Measurements from ENCODE around the gene MGLL. TPM values are rescaled to one million over a fixed set of nuclear protein-coding genes. Genes with fewer than 3 reads are reported as not detected.

Gene MGLL
- total RNA-seq, 6 experiments from 2014 or later: 128 to 144 (median 129) TPM

DNA sequence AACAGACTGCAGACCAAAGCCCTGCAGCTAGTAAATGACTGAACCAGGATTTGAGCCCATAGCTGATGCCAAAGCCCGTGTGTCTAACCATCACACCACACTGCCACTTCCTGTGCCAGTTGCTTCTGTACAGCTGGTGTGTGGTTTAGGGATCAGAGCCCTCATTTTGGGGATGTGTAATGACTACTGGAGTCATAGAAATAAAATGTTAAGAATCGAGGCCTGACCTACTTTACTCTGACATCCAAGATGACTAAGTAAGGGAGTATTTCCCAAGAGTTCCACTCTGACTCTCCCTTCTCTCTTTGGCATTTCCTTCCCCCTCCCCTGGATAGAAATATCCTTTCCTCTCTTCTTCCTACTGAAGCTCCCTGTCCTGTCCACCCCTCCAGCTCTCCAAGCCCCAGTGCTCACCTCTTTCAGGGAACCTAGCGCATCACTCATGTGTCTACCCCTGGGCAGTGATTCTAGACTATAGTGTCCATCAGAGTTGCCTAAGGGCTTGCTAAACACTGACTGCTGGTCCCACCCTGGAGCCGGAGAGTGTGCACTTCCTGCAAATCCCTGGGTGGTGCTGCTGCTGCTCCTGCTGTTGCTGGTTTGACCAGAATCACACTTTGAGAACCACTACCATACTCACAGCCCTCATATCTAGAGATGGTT, 53.8 kb downstream of the MGLL start:
- peak overlapping the region; percentile 63 for H3K4me3 Mint-ChIP-seq
- no peaks in the 10 kb centered on the region; the same call in 1 of the 2 replicates for H3K27me3 Mint-ChIP-seq (ENCODE audit: insufficient read depth)
- peak overlapping the region; percentile 94 for H3K27ac Mint-ChIP-seq
- TF ChIP-seq, protein P1, sequence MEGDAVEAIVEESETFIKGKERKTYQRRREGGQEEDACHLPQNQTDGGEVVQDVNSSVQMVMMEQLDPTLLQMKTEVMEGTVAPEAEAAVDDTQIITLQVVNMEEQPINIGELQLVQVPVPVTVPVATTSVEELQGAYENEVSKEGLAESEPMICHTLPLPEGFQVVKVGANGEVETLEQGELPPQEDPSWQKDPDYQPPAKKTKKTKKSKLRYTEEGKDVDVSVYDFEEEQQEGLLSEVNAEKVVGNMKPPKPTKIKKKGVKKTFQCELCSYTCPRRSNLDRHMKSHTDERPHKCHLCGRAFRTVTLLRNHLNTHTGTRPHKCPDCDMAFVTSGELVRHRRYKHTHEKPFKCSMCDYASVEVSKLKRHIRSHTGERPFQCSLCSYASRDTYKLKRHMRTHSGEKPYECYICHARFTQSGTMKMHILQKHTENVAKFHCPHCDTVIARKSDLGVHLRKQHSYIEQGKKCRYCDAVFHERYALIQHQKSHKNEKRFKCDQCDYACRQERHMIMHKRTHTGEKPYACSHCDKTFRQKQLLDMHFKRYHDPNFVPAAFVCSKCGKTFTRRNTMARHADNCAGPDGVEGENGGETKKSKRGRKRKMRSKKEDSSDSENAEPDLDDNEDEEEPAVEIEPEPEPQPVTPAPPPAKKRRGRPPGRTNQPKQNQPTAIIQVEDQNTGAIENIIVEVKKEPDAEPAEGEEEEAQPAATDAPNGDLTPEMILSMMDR (IDR thresholded peaks at IDR 0.05): peak; percentile 12; the same call in 1 of the 2 replicates
- peak; percentile 99 for DNase-seq
- H3K4me1 Mint-ChIP-seq (ENCODE audit: low read depth): peaks cover 85% of the 10 kb centered on the region
- peaks cover 34% of the 10 kb centered on the region for H3K36me3 Mint-ChIP-seq (ENCODE audit: low read depth)
- peaks cover 8% of the 10 kb centered on the region; the same call in 1 of the 2 replicates for H3K9me3 Mint-ChIP-seq

DNA sequence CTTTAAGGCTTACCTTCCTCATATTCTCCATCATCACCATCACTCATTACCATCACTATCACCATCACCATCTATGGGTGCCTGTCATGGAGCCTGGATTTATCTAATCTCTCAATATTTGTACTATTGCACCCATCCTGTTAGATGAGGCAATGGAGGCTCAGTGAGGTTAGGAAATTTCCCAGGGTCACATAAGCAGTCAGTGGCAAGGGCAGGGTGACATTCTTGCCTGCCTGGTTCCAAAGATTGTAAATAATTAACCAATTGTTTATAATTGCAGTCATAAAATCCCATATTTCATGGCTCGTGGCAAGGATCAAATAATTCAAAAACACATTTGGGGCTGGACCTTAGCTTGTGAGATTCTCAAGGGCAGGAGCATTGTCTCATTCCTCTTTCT, 55.2 kb downstream of the MGLL start:
- no peak for DNase-seq
- TF ChIP-seq, protein P1 (IDR thresholded peaks at IDR 0.05): no peak
- Mint-ChIP-seq H3K9me3 (peaks cover 8% of the 10 kb centered on the region; the same call in 1 of the 2 replicates), H3K4me3 (no peak overlapping the region), H3K27me3 (ENCODE audit: insufficient read depth) (no peaks in the 10 kb centered on the region; the same call in 1 of the 2 replicates), H3K4me1 (ENCODE audit: low read depth) (peaks cover 85% of the 10 kb centered on the region), H3K36me3 (ENCODE audit: low read depth) (peaks cover 34% of the 10 kb centered on the region), H3K27ac (peak overlapping the region; percentile 94)

DNA sequence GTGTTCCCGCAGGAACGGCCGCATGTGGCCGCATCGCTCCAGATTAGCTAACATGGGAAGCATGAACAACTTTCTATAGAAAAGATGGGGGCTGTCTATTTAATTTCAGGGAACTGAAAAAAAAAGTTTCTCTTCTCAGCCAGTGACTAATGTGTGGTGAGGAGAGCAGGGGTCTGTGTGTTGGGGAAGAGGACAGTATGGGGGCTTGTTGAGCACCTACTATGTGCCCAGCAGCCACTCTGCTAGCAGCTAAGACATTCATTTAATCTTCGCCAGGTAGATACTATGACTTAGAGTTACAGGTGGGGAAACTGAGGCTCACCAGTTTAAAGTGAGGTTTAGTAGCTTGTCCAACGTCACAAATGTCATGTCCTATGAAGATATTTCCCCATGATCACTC, 56.6 kb downstream of the MGLL start:
- H3K36me3 Mint-ChIP-seq (ENCODE audit: low read depth): peaks cover 28% of the 10 kb centered on the region
- no peaks in the 10 kb centered on the region for H3K27me3 Mint-ChIP-seq (ENCODE audit: insufficient read depth)
- H3K4me1 Mint-ChIP-seq (ENCODE audit: low read depth): peaks cover 78% of the 10 kb centered on the region
- peak overlapping the region; percentile 76; the same call in 1 of the 2 replicates for H3K4me3 Mint-ChIP-seq
- TF ChIP-seq, protein P1 (IDR thresholded peaks at IDR 0.05): no peak
- H3K27ac Mint-ChIP-seq: peak overlapping the region; percentile 95
- no peak for DNase-seq
- peaks cover 8% of the 10 kb centered on the region; the same call in 1 of the 2 replicates for H3K9me3 Mint-ChIP-seq

DNA sequence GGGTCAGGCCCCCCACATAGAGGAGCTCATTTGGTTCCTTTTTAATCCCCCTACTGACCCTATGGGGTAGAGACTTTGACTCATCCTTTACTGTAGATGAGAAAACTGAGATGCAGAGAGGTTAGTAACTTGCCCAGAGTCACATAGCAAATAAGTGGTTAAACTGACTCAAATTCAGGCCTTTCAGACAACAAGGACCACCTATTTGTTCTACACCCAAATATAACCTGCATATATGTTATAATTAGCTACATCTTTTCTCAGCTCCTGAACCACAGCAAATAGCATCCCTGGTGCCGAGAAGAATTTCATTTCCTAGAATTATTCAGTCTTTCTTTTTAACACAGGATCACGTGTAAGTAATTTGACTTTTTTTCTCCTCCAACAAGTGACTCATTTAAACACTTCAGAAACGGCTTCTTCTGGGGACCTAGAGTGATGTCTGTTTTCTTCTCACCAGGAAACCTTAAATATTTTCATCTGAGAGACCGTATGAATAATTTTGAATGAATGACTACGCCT, 57.4 kb downstream of the MGLL start:
- Mint-ChIP-seq H3K36me3 (ENCODE audit: low read depth) (peaks cover 28% of the 10 kb centered on the region), H3K27me3 (ENCODE audit: insufficient read depth) (peaks cover under 1% of the 10 kb centered on the region; the same call in 1 of the 2 replicates), H3K4me1 (ENCODE audit: low read depth) (peaks cover 69% of the 10 kb centered on the region), H3K27ac (peak overlapping the region; percentile 95), H3K4me3 (peak overlapping the region; percentile 76), H3K9me3 (peaks cover 8% of the 10 kb centered on the region; the same call in 1 of the 2 replicates)
- TF ChIP-seq, protein P1 (IDR thresholded peaks at IDR 0.05): peak; percentile 20; the same call in 1 of the 2 replicates
- DNase-seq: peak; percentile 66

DNA sequence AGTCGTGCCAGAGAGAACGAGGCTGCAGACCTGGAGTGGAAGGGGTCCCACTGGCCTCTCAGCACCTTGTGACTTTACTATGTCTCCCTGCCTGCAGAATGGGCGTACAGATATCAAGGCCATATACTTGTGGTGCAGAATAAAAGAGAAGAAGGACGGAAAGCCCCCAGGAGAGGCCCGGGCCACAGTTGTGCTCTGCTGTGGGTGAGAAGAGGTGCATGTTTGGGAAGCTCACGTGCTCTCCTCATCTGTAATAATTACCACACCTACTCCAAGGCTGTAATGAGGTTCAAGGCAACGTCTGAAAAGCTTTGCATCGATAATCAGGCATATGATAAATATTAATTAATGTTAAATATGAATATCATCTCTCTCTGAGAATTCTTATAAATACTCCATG, 58.0 kb downstream of the MGLL start:
- H3K9me3 Mint-ChIP-seq: peaks cover 8% of the 10 kb centered on the region; the same call in 1 of the 2 replicates
- H3K27ac Mint-ChIP-seq: peak overlapping the region; percentile 95
- TF ChIP-seq, protein P1 (IDR thresholded peaks at IDR 0.05): no peak
- peaks cover 63% of the 10 kb centered on the region for H3K4me1 Mint-ChIP-seq (ENCODE audit: low read depth)
- no peak for DNase-seq
- peaks cover 34% of the 10 kb centered on the region for H3K36me3 Mint-ChIP-seq (ENCODE audit: low read depth)
- peaks cover 1% of the 10 kb centered on the region; the same call in 1 of the 2 replicates for H3K27me3 Mint-ChIP-seq (ENCODE audit: insufficient read depth)
- H3K4me3 Mint-ChIP-seq: peak overlapping the region; percentile 76; the same call in 1 of the 2 replicates

Measured in HFFc6 (cell line).